Keratinocyte (primary cell): ENCODE results near the gene WWC1. TPM values are rescaled to one million over a fixed set of nuclear protein-coding genes. Genes with fewer than 3 reads are reported as not detected.

Experiments used
- DNase-seq: peaks from one replicate; pipeline ENCODE4 v3.0.0-alpha.2; 2011; ENCODE audit warnings: low read depth, missing footprints, low spot score
- FAIRE-seq: peaks from 2 replicates; lab custom pipeline; 2011; peaks lifted over from hg19 to GRCh38; lab: Jason Lieb, UNC
- H2AFZ ChIP-seq: 2 replicates; pipeline ENCODE4 v1.6.0; 2012; ENCODE audit warnings: low read length, control low read depth, inconsistent platforms; ENCODE audit not compliant: control insufficient read depth
- H3K27ac ChIP-seq: 2 replicates; pipeline ENCODE4 v1.5.1; 2011; ENCODE audit warnings: low read length; ENCODE audit not compliant: control insufficient read depth, insufficient read depth
- H3K27me3 ChIP-seq: 3 replicates; pipeline ENCODE4 v1.6.0; 2011; ENCODE audit warnings: low read length; ENCODE audit not compliant: control insufficient read depth, insufficient read depth; ENCODE audit errors: extremely low read depth
- H3K36me3 ChIP-seq, 2 experiments: 2 replicates in 1 of 2; 3 replicates in 1 of 2; pipeline ENCODE4 v1.5.1; 2011; ENCODE audit warnings: low read length in 2 of 2, mild to moderate bottlenecking in 1 of 2; ENCODE audit not compliant: control insufficient read depth in 2 of 2, insufficient read depth in 2 of 2; ENCODE audit errors: extremely low read depth in 1 of 2
- H3K4me1 ChIP-seq: 3 replicates; pipeline ENCODE4 v1.5.1; 2011; ENCODE audit warnings: low read length; ENCODE audit not compliant: control insufficient read depth, insufficient read depth; ENCODE audit errors: extremely low read depth
- H3K4me2 ChIP-seq: 3 replicates; pipeline ENCODE4 v1.6.0; 2011; ENCODE audit warnings: low read depth, low read length; ENCODE audit not compliant: control insufficient read depth, insufficient read depth; ENCODE audit errors: extremely low read depth
- H3K4me3 ChIP-seq, 3 experiments: fragments of 200-600 bp in 1 of 3; sonication (generic) in 1 of 3; 2 replicates in 2 of 3; 3 replicates in 1 of 3; pipeline ENCODE4 v1.5.1; 2011 to 2016; ENCODE audit warnings: low read length in 3 of 3, mild to moderate bottlenecking in 3 of 3, control low read depth in 2 of 3, inconsistent platforms in 1 of 3, low read depth in 1 of 3, mixed read lengths in 1 of 3, mixed run types in 1 of 3, moderate library complexity in 1 of 3; ENCODE audit not compliant: control insufficient read depth in 2 of 3, insufficient read depth in 2 of 3; ENCODE audit errors: extremely low read depth in 1 of 3
- H3K79me2 ChIP-seq: 2 replicates; pipeline ENCODE4 v1.6.0; 2012; ENCODE audit warnings: low read length; ENCODE audit not compliant: control insufficient read depth, insufficient read depth
- H3K9ac ChIP-seq: 3 replicates; pipeline ENCODE4 v1.6.0; 2011; ENCODE audit warnings: low read length; ENCODE audit not compliant: control insufficient read depth, insufficient read depth; ENCODE audit errors: extremely low read depth
- H3K9me1 ChIP-seq: 3 replicates; pipeline ENCODE4 v1.6.0; 2011; ENCODE audit warnings: low read length; ENCODE audit not compliant: control insufficient read depth, insufficient read depth; ENCODE audit errors: extremely low read depth
- H3K9me3 ChIP-seq: 2 replicates; pipeline ENCODE4 v1.5.1; 2012; ENCODE audit warnings: low read depth, low read length; ENCODE audit not compliant: control insufficient read depth
- H4K20me1 ChIP-seq: 3 replicates; pipeline ENCODE4 v1.6.0; 2011; ENCODE audit warnings: low read length; ENCODE audit not compliant: control insufficient read depth, insufficient read depth; ENCODE audit errors: extremely low read depth
- EZH2 ChIP-seq: IDR thresholded peaks from one replicate; pipeline ENCODE4 v1.6.1; 2012; ENCODE audit warnings: inconsistent platforms, mild to moderate bottlenecking, low read length, moderate library complexity
- dilution Hi-C: fragments of 300-500 bp; cut with MboI; formaldehyde crosslinking; loops from one replicate; pipeline ENCODE4 v1.7.0; 2020; ENCODE audit warnings: low sequenced_read_pairs; ENCODE audit not compliant: extremely low pct_ligation_motif_present
- polyA plus RNA-seq, 5 experiments: library from polyadenylated mRNA; depleted of rRNA in 3 of 5; stranded (reverse) in 3 of 5; stranded (forward) in 1 of 5; unstranded in 1 of 5; fragments of >200 nt; gene quantifications; 1 replicate in 1 of 5; 2 replicates in 3 of 5; 3 replicates in 1 of 5; pipeline versions ENCODE4 v1.2.1 to v1.2.3, GENCODE V29; 2011 to 2012; ENCODE audit warnings: missing spikeins in 2 of 5, low read depth in 1 of 5, low replicate concordance in 1 of 5
- TF ChIP-seq, protein P1 (sequence below), 3 experiments: IDR thresholded peaks in 1 of 3; conservative IDR thresholded peaks in 1 of 3; optimal IDR thresholded peaks in 1 of 3; 2 replicates in 2 of 3; 3 replicates in 1 of 3; pipeline versions ENCODE3 to v1.5.1; 2011; ENCODE audit warnings: low read length in 3 of 3, mild to moderate bottlenecking in 3 of 3, moderate library complexity in 2 of 3, control low read depth in 1 of 3, inconsistent platforms in 1 of 3; ENCODE audit not compliant: insufficient read depth in 2 of 3; ENCODE audit errors: extremely low read depth in 1 of 3

Gene WWC1
- polyA plus RNA-seq, 1 donor (not counting 4 experiments of a cell fraction or from before 2014, with no cell fraction given): 19.8 TPM

DNA sequence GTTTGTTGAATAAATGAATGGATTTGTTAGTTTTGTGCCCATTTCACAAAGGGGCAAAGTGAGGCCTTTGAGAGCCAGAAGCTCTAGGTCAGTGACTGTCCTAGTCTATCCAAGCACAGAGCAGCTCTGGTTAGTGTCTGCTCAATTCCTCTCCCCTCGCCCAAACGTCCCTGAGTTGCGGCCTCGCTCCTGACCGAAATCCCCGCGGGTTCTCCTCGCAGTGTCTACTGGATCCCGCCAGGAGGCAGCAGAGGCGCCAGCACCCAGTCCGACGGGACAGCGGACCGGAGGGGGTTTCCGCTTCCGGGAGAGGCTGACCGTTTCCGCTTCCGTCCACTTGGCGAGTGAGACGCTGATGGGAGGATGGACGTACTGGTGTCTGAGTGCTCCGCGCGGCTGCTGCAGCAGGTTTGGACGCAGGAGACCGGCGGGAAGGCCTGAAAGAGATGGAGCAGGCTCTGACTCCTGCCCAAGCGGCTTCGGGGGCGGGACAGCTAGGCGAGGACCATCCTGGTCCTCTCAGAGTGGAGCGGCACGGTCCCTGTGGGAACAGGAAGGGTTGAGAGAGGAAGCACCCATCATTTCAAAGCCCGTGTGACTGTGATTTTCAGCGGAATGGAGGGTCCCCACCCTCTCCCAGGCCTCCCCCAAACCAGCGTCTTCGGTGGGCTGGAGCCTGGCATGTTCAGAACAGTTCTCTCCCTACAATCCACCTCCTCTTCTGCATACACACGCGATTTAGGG is 194.9 kb downstream of the WWC1 start, which contains the start of gene RARS1:
TSS of gene RARS1 (plus strand) at position 336 of the 744 bp plus-strand sequence. CDS start at position 364, 28 bp downstream.
- no peaks in the 10 kb centered on the region for H4K20me1 ChIP-seq
- TF ChIP-seq, protein P1, sequence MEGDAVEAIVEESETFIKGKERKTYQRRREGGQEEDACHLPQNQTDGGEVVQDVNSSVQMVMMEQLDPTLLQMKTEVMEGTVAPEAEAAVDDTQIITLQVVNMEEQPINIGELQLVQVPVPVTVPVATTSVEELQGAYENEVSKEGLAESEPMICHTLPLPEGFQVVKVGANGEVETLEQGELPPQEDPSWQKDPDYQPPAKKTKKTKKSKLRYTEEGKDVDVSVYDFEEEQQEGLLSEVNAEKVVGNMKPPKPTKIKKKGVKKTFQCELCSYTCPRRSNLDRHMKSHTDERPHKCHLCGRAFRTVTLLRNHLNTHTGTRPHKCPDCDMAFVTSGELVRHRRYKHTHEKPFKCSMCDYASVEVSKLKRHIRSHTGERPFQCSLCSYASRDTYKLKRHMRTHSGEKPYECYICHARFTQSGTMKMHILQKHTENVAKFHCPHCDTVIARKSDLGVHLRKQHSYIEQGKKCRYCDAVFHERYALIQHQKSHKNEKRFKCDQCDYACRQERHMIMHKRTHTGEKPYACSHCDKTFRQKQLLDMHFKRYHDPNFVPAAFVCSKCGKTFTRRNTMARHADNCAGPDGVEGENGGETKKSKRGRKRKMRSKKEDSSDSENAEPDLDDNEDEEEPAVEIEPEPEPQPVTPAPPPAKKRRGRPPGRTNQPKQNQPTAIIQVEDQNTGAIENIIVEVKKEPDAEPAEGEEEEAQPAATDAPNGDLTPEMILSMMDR (optimal IDR thresholded peaks at IDR 0.05 in 1 of 3, IDR thresholded peaks at IDR 0.05 in 1 of 3, conservative IDR thresholded peaks at IDR 0.05 in 1 of 3; ENCODE audit: extremely low read depth in 1 of 3, insufficient read depth in 2 of 3, low read length in 3 of 3): peak; percentile 96 to 99 (median 96)
- TF ChIP-seq EZH2: no peak
- dilution Hi-C loops: no loop called here
- peaks cover 1% of the 10 kb centered on the region for H3K9me1 ChIP-seq
- peak within 1 kb of the TSS; percentile 66 for H3K4me2 ChIP-seq
- peak within 1 kb of the TSS; percentile 97 for H2AFZ ChIP-seq
- H3K9ac ChIP-seq: peak within 1 kb of the TSS; percentile 88
- H3K27ac ChIP-seq: peak within 1 kb of the TSS; percentile 77
- FAIRE-seq: peak; percentile 65
- DNase-seq: peak; percentile 68
- H3K4me1 ChIP-seq: peaks cover 11% of the 10 kb centered on the region
- H3K36me3 ChIP-seq: peaks cover 11 to 15% of the 10 kb centered on the region in 2 experiments
- H3K4me3 ChIP-seq: peak within 1 kb of the TSS; percentile 75 to 98 (median 98)
- no peaks in the 10 kb centered on the region for H3K27me3 ChIP-seq
- H3K9me3 ChIP-seq: no peaks in the 10 kb centered on the region
- peaks cover 35% of the 10 kb centered on the region for H3K79me2 ChIP-seq

DNA sequence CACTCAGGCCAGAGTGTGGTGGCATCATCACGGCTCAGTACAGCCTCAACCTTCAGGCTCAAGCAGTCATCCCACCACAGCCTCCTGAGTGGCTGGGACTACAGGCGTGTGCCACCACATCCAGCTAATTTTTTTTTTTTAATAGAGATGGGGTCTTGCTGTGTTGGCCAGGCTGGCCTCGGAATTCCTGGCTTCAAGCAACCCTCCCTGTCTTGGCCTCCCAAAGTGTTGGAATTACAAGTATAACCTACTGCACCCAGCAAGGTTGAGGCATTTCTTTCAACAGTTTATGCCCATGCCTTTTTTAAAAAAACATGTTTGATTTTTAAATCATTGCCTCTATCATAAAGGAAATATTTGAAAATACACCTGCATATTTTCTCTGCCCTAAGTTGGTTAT is 197.6 kb downstream of the WWC1 start:
- dilution Hi-C loops: no loop called here
- H3K9ac ChIP-seq: no peak overlapping the region
- DNase-seq (no peak), FAIRE-seq (no peak)
- H3K4me2 ChIP-seq: no peak overlapping the region
- H3K27me3 ChIP-seq: no peaks in the 10 kb centered on the region
- no peak overlapping the region for H2AFZ ChIP-seq
- H3K36me3 ChIP-seq: peaks cover 23 to 24% of the 10 kb centered on the region in 2 experiments
- no peaks in the 10 kb centered on the region for H3K9me3 ChIP-seq
- H3K27ac ChIP-seq: no peak overlapping the region
- no peaks in the 10 kb centered on the region for H4K20me1 ChIP-seq
- H3K4me1 ChIP-seq: peaks cover 8% of the 10 kb centered on the region
- TF ChIP-seq, protein P1 (optimal IDR thresholded peaks at IDR 0.05 in 1 of 3, IDR thresholded peaks at IDR 0.05 in 1 of 3, conservative IDR thresholded peaks at IDR 0.05 in 1 of 3; ENCODE audit: extremely low read depth in 1 of 3, insufficient read depth in 2 of 3, low read length in 3 of 3): no peak
- TF ChIP-seq EZH2: no peak
- peaks cover 41% of the 10 kb centered on the region for H3K79me2 ChIP-seq
- no peak overlapping the region for H3K4me3 ChIP-seq
- no peaks in the 10 kb centered on the region for H3K9me1 ChIP-seq
